Osteocyte (in vitro differentiated cells): ENCODE measurements around the gene TRIM39. TPM values are rescaled to one million over a fixed set of nuclear protein-coding genes. Genes with fewer than 3 reads are reported as not detected.

Experiments used
- DNase-seq: peaks from one replicate; pipeline ENCODE4 v3.0.0; 2021; ENCODE audit warnings: mixed read lengths; ENCODE audit not compliant: unreplicated experiment; ENCODE audit errors: extremely low spot score
- H3K27ac Mint-ChIP-seq: one replicate; pipeline ENCODE4 v1.8.0; 2021; ENCODE audit warnings: mild to moderate bottlenecking, mixed read lengths; ENCODE audit not compliant: unreplicated experiment
- H3K27me3 Mint-ChIP-seq: one replicate; pipeline ENCODE4 v1.8.0; 2021; ENCODE audit warnings: mixed read lengths; ENCODE audit not compliant: unreplicated experiment
- H3K36me3 Mint-ChIP-seq: one replicate; pipeline ENCODE4 v1.8.0; 2021; ENCODE audit warnings: mixed read lengths; ENCODE audit not compliant: unreplicated experiment
- H3K4me1 Mint-ChIP-seq: one replicate; pipeline ENCODE4 v1.8.0; 2021; ENCODE audit warnings: mixed read lengths; ENCODE audit not compliant: unreplicated experiment
- H3K4me3 Mint-ChIP-seq: one replicate; pipeline ENCODE4 v1.8.0; 2021; ENCODE audit warnings: mild to moderate bottlenecking, moderate library complexity, mixed read lengths; ENCODE audit not compliant: unreplicated experiment
- H3K9me3 Mint-ChIP-seq: one replicate; pipeline ENCODE4 v1.8.0; 2021; ENCODE audit warnings: mixed read lengths; ENCODE audit not compliant: unreplicated experiment
- CTCF ChIP-seq: fragments of 200-600 bp; sonication (generic); IDR thresholded peaks from 2 replicates; pipeline ENCODE4 v1.5.0; 2021; ENCODE audit warnings: antibody characterized with exemption, mild to moderate bottlenecking, moderate library complexity
- total RNA-seq: library from RNA; stranded (reverse); gene quantifications from 2 replicates; pipeline ENCODE4 v1.2.1, GENCODE V29; 2021

TRIM39 gene
- total RNA-seq, 1 donor from 2014 or later: 14.8 TPM

DNA sequence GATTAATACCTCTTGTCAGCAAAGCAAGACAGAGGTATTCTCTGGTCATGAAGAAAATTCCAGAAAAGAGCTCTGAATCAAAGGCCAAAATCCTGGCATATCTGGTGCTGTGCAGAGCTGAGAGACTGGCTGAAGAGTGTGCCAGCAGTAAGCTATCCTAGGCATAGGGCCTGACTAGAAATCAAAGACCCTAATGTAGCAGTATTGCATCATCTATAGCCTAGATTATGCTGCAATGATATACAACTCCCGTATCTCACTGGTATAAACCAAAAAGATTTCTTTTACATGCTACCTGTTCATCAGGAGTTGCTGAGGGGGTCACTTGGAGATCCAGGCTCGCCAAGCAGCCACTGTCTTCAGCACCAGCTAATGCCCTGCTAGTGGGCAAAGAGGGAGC, 30.9 kb upstream of the TRIM39 start:
- H3K36me3 Mint-ChIP-seq: peaks cover 53% of the 10 kb centered on the region
- H3K4me3 Mint-ChIP-seq: no peak overlapping the region
- no peak overlapping the region for H3K27ac Mint-ChIP-seq
- H3K4me1 Mint-ChIP-seq: no peaks in the 10 kb centered on the region
- DNase-seq: no peak
- H3K27me3 Mint-ChIP-seq: no peaks in the 10 kb centered on the region
- TF ChIP-seq CTCF: no peak
- peaks cover 17% of the 10 kb centered on the region for H3K9me3 Mint-ChIP-seq

GRCh38 chr6:30304002-30304401, 22.7 kb upstream of the TRIM39 start:
- Mint-ChIP-seq H3K36me3 (peaks cover 57% of the 10 kb centered on the region), H3K4me3 (no peak overlapping the region), H3K4me1 (no peaks in the 10 kb centered on the region), H3K27ac (no peak overlapping the region), H3K27me3 (no peaks in the 10 kb centered on the region), H3K9me3 (peaks cover 35% of the 10 kb centered on the region)
- TF ChIP-seq CTCF: no peak
- no peak for DNase-seq

DNA sequence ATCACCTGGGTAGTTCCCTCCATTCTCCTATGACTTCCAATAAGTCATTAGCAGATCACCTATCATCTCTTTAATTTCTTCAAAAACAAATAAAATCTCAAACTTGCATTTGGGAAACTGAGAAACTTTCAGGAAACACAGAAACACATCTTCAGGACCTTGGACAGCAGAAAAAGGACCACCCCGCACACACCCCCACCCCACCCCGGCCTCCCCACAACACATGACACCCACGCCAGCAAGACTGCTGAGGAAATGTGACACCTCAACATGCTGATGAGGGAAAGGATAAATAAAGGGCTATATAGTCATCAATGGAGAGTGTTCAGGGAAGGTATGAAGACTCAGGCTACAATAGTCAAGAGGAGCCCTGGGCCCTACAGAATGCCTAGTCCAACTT, 15.6 kb upstream of the TRIM39 start:
- no peak overlapping the region for H3K27ac Mint-ChIP-seq
- peaks cover 34% of the 10 kb centered on the region for H3K36me3 Mint-ChIP-seq
- TF ChIP-seq CTCF: no peak
- no peaks in the 10 kb centered on the region for H3K9me3 Mint-ChIP-seq
- H3K27me3 Mint-ChIP-seq: no peaks in the 10 kb centered on the region
- no peak for DNase-seq
- no peak overlapping the region for H3K4me3 Mint-ChIP-seq
- peaks cover 5% of the 10 kb centered on the region for H3K4me1 Mint-ChIP-seq

DNA sequence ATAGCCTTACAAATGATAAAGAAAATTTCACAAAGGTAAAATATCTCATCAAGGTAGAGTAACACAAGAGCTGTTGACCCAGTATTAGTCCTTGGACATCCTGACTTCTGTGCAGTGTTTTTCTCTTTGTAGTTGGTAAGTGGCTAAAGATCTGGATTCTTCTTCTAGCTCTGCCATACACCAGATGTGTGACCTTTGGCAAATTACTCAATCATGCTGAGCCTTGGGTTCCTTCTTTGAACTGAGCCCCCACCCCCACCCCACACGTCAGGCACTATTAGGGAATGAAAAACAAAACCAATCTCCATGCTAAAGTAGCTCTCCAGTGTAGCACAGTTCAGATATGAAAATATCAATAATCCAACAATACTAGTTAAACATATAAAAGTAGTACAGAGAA, 15.1 kb upstream of the TRIM39 start:
- no peak for DNase-seq
- peaks cover 35% of the 10 kb centered on the region for H3K36me3 Mint-ChIP-seq
- no peaks in the 10 kb centered on the region for H3K27me3 Mint-ChIP-seq
- H3K4me1 Mint-ChIP-seq: peaks cover 5% of the 10 kb centered on the region
- H3K9me3 Mint-ChIP-seq: no peaks in the 10 kb centered on the region
- no peak overlapping the region for H3K4me3 Mint-ChIP-seq
- H3K27ac Mint-ChIP-seq: no peak overlapping the region
- TF ChIP-seq CTCF: no peak

- Mint-ChIP-seq H3K36me3 (peaks cover 34% of the 10 kb centered on the region), H3K4me3 (no peak overlapping the region), H3K27ac (no peak overlapping the region), H3K4me1 (peaks cover 5% of the 10 kb centered on the region), H3K27me3 (no peaks in the 10 kb centered on the region), H3K9me3 (no peaks in the 10 kb centered on the region)
- DNase-seq: no peak
- TF ChIP-seq CTCF: no peak
Measured at GRCh38 chr6:30312266-30312665, 14.5 kb upstream of the TRIM39 start.
